Stimulated activated CD4-positive, alpha-beta T cell treated with anti-CD3 and anti-CD28 coated beads, Interleukin-2, amount 100 ng/mL, for 48 hours (primary cell): Measurements from ENCODE around the gene VCX.
"Not testable (repeated sequence)": the region's sequence is repeated elsewhere in the genome, so short reads cannot be mapped to it uniquely, and the experiment has no call there.

Experiments used
- DNase-seq, 2 donors: peaks; one replicate each; pipeline ENCODE4 v3.0.0-alpha.2; 2020

The VCX gene

DNA sequence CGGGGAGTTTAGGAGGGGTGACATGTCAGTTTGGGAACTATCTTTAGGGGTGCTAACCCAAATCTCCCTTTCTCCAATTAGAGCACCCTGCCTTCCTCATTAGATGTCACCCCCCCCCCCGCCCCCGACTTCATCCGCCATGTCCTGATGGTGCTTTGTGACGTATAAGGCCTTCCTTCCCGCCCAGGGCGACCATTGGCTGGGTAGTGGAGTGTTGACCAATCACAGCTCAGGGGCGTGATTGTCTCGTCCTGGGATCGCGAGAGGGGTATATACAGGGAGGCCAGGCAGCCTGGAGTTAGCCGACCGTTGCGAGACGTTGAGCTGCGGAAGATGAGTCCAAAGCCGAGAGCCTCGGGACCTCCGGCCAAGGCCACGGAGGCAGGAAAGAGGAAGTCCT, at the start of gene VCX:
TSS of gene VCX (plus strand) at position 301 of the 400 bp plus-strand sequence. CDS start at position 334, 33 bp downstream.
- DNase-seq, result not testable (repeated sequence)

DNA sequence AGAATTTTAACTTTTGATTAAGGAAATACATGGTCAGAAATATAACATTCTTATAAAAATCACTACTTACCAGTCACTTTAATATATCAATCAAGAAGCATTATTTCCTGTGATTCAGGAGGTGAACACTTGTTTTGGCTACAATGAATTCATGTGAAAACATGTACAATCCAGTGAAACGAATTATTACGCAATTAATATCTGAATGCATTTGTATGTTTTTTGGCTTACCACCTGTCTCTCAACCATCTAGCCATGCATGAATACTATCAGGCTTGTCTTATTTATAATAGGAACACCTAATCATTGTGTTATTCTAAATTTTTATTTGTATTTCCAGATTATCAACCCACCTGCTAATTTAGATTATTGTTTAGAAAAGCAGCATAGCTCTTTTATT, 44.6 kb upstream of the VCX start:
- no peak for DNase-seq

DNA sequence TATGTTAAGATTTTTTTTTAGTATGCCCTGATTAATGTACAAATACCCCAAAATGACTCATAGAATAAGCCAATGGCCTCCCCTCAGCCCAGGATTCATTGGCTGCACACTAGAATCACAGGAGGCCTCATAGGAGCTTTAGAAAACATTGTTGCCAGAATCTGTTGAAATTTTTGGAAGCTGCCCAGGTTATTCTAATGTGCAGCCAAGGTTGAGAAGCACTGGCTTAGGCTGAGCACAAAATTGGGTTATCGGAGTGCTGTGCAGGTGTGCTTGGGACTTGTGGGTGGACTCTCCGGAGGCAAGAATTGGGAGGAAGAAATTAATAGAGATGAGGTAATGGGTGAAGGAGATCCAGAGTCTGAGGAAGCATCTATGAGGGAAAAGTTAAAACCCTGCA, 41.3 kb upstream of the VCX start:
- DNase-seq, result no peak

DNA sequence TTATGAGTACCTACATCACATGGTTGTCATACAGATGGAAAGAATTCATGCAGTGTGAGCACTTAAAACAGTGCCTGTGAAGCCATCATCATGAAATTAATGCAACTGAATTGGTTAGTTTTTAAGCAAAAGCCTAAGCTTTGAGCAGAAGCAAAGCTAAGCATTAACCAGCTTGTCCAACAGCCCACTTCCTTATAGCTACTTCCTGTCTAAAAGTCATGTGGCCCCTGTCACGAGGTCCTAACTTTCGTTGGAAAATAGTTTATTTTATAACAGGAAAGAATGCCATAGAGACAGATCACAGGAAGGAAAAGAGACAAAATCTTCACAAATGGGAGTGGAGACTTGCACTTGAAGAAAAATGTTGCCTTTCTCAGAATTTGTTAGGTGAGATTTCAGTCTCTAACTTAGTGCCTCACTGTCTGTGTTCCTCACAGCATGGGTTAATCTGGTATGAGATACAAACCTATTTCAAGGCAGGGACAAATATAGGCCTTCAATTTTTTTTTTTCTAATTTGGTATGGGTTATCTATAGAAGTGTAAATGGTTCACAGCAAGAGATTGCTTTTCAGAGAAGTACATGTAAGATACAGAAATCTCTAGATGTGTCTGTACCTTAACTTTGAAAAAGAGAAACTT, 27.7 kb upstream of the VCX start:
- no peak for DNase-seq

DNA sequence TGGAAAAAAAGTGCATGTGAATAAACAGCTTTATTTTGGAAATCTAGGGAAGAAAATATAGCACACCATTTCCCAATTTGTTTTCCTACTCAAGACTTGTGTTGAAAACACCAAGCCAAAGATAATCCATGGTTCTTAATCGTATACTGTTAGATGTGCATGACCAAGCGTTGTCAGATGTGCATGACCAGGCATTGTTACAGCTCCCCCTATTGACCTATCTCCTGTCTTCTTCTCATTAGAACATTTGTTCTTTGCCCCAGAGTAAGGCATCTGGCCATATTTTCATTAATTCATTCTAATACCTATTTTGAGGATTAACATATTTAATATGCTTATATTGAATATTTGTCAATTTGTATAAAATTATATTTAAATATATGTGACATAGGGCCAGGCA, 14.4 kb upstream of the VCX start:
- no peak for DNase-seq

DNA sequence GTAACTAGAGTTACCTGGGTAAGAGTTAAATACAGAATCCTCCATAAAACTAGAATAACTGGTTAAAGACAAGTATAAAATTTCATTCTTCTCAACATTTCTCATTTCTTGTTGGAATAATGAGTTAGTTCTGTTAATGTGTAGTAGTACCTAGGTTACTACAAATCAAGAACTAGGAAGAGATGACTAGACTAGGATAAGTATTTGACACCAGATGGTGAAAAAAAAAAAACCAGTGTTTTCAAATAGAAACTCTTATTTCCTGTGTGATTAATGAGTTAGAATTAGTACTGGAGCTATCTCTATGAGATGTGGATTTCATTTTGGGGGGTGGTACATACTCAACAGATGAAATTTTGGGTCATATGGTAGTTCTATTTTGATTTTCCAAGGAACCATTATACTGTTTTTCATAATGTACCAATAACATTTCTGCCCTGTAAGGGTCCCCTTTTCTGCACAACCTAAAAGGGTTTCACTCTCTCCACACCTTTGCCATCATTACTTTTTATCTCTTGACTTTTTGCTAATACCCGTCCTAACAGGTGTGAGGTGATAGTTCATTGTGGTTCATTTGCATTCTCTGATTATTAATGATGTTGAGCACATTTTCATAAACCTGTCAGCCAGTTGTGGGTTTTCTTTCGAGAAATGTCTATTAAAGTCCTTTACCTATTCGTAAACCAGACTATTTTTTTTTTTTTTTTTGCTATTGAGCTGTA, 1.7 kb upstream of the VCX start:
- no peak for DNase-seq

DNA sequence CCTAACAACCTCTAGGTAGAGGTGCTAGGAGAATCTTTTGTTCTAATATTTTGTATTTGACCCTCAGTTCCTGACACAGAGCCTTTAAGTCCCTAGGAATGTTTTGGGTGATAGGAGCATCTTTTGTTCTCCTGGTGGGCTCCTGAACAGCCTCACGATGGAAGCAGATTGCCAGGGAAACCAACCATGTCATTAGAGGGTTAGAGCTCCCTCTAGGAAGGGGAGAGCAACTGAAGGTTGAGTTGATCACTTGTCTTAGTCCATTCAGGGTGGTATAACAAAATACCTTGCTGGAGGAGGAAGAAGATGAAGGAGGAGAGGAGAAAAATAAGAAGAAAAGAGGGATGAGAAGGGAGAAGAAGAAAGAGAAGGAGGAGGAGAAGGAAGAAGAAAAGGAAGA, 9.2 kb downstream of the VCX start:
- DNase-seq, result no peak

DNA sequence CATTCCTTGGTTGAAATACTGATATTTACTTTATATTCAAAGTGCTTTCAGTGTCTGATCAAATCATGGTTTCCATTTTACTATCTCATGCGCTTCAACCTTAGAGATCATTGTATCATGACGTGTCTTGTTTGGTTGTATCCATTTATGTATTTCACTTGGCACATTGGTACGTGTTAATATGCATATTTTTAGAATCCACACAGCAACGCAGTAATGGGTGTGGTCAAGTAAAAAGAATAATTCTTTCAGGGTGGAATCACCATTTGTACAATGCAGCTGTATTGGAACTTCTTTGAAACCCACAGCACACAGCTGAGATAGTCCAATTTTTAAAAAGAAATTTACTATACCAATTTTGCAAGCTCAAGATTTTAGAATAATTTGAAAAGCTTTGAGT, 29.1 kb downstream of the VCX start:
- DNase-seq, result no peak

DNA sequence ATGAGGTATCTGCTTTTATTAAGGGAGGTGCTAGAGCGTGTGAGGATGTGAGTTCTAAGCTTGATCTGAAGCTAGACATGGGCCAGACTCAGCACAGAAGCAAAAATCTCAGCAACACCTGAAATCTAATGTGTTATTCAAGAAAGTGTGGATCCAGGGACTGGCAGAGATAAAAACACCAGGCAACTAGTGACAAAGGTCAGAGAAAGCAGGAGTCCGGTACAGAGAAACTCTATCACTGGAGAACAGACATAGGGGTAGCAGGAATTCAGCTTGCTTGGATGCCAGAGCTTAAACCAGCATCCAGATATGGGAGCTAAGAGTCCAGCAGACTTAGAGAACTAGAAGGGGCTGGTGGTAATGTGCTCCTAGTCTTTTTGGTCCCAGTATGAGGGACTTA, 34.0 kb downstream of the VCX start:
- DNase-seq, result no peak

DNA sequence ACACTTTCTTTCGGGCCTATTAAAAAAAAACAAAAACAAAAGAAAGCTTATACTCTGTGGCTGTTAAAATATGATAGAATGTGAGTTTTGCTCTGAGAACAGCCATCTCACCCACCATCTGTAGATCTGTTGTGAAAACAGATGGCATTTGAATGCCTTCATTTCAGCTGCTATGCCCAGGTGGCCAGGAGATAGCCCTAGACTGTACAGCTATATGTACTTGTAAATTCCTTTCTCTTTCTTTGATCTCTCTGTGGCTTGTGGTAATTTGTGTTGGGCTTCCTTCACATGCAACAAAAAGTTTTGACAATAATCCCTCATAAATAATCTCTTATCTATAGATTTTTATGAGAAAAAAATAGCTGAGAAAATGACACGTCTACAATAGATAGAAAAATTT, 46.2 kb downstream of the VCX start:
- DNase-seq, result no peak

DNA sequence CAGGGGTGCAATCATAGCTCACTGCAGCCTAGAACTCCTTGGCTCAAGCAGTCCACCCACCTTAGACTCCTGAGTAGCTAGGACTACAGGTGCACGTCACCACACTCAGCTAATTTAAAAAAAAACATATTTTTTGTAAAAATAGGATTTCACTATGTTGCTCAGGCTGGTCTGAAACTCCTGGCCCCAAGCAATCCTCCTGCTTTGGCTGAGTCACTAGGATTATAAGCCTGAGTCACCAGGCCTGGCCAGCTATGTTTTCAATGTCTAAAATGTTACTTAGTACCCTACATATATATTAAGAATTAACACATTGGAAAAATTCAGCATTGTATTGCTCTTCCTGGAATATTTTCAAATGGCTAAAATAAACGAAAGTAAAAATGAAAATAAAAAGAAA, 46.7 kb downstream of the VCX start:
- no peak for DNase-seq

DNA sequence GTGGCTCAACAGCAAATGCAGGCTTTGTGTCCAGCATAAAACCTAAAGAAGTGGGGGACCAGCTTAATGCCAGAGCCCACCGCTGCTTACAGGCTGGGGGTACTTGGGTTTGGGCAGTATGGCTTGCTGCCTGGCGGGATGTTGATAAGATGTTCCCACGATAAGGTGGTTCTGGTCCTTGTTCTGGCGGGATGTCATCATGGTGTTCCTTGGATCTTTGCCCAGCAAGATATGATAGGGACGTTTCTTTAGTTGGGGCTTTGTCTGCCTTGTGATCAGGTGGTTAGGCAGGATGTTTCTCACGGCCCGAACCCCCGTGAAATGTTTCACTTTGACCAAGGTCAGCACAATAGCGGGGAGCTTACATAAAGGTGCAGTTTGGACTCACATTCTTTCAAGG, 49.0 kb downstream of the VCX start:
- no peak for DNase-seq
